Fibroblast of mammary gland (primary cell): Measurements from ENCODE around the gene PIK3R1.

Experiments used
- DNase-seq: peaks from one replicate; pipeline ENCODE4 v3.0.0-alpha.2; 2010; ENCODE audit warnings: low read depth
- H3K4me3 ChIP-seq: 2 replicates; pipeline ENCODE4 v1.5.1; 2011; ENCODE audit warnings: low read depth, mild to moderate bottlenecking, low read length, moderate library complexity; ENCODE audit not compliant: control insufficient read depth
- CTCF ChIP-seq: conservative IDR thresholded peaks from 2 replicates; pipeline ENCODE4 v1.5.1; 2011; ENCODE audit warnings: low read depth, low read length, inconsistent platforms; ENCODE audit not compliant: control insufficient read depth, insufficient read depth

Gene PIK3R1

GRCh38 chr5:68240202-68240601 lies 24.6 kb downstream of the PIK3R1 start:
- TF ChIP-seq CTCF: no peak
- H3K4me3 ChIP-seq: no peak overlapping the region
- DNase-seq: no peak

- TF ChIP-seq CTCF: no peak
- peak; percentile 59 for DNase-seq
- no peak overlapping the region for H3K4me3 ChIP-seq
These were observed 25.2 kb downstream of the PIK3R1 start for GRCh38 chr5:68240771-68241170.

GRCh38 chr5:68242743-68243142 lies 27.2 kb downstream of the PIK3R1 start:
- peak; percentile 83 for DNase-seq
- TF ChIP-seq CTCF: no peak
- H3K4me3 ChIP-seq: no peak overlapping the region

- no peak for TF ChIP-seq CTCF
- H3K4me3 ChIP-seq: no peak overlapping the region
- DNase-seq: no peak
These were observed 27.7 kb downstream of the PIK3R1 start for GRCh38 chr5:68243251-68243650.

- no peak for TF ChIP-seq CTCF
- DNase-seq: no peak
- H3K4me3 ChIP-seq: no peak overlapping the region
These were observed 28.1 kb downstream of the PIK3R1 start for GRCh38 chr5:68243681-68244080.

- no peak for TF ChIP-seq CTCF
- no peak overlapping the region for H3K4me3 ChIP-seq
- peak; percentile 81 for DNase-seq
These were observed 29.8 kb downstream of the PIK3R1 start for GRCh38 chr5:68245319-68245718.

GRCh38 chr5:68246802-68247201 lies 31.2 kb downstream of the PIK3R1 start:
- H3K4me3 ChIP-seq: no peak overlapping the region
- no peak for DNase-seq
- TF ChIP-seq CTCF: no peak
